ENCODE measurements around the gene KDM2B. TPM values are rescaled to one million over a fixed set of nuclear protein-coding genes. Genes with fewer than 3 reads are reported as not detected.

KDM2B gene
- total RNA-seq, 1 donor from 2014 or later: 236 TPM

DNA sequence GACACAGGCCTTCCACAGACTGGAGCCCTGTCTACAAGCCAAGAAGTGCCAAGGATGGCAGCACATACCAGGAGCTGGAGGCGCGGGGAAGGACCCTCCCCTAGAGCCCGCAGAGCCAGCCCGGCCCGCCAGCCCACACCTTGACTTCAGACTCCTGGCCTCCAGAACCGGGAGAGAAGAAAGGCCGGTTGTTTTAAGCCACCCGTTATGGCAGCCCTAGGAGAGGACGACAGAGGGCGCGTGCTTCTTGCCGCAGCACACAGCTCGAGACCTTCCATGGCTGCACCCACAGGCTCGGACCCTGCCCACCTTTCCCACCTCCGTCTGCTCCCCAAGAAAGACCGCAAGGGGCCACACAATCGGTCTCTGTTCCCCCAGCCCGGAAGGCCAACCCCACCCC, 127.2 kb downstream of the KDM2B start:
- ChIA-PET CTCF (interaction anchor here (1.1 kb wide), 1 partner anchor 10 kb away, joined by 3 read pairs; no protein-coding TSS in a partner anchor), POLR2A (no interaction called here)
- Mint-ChIP-seq H3K27me3 (no peaks in the 10 kb centered on the region), H3K4me3 (no peak overlapping the region), H3K36me3 (ENCODE audit: low read depth) (peaks cover 60% of the 10 kb centered on the region), H3K9me3 (no peaks in the 10 kb centered on the region), H3K4me1 (peaks cover 69% of the 10 kb centered on the region), H3K27ac (no peak overlapping the region)
- DNase-seq: no peak
- TF ChIP-seq, protein P1, sequence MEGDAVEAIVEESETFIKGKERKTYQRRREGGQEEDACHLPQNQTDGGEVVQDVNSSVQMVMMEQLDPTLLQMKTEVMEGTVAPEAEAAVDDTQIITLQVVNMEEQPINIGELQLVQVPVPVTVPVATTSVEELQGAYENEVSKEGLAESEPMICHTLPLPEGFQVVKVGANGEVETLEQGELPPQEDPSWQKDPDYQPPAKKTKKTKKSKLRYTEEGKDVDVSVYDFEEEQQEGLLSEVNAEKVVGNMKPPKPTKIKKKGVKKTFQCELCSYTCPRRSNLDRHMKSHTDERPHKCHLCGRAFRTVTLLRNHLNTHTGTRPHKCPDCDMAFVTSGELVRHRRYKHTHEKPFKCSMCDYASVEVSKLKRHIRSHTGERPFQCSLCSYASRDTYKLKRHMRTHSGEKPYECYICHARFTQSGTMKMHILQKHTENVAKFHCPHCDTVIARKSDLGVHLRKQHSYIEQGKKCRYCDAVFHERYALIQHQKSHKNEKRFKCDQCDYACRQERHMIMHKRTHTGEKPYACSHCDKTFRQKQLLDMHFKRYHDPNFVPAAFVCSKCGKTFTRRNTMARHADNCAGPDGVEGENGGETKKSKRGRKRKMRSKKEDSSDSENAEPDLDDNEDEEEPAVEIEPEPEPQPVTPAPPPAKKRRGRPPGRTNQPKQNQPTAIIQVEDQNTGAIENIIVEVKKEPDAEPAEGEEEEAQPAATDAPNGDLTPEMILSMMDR (IDR thresholded peaks at IDR 0.05): no peak
- intact Hi-C loops (cut with micrococcal nuclease): no loop called here
- ATAC-seq (ENCODE audit: low read depth): no peak

GRCh38 chr12:121452985-121453360, 127.8 kb downstream of the KDM2B start:
- no peaks in the 10 kb centered on the region for H3K9me3 Mint-ChIP-seq
- intact Hi-C loops (cut with micrococcal nuclease): no loop called here
- no peak overlapping the region for H3K27ac Mint-ChIP-seq
- DNase-seq (no peak), ATAC-seq (ENCODE audit: low read depth) (no peak)
- TF ChIP-seq, protein P1 (IDR thresholded peaks at IDR 0.05): no peak
- no peaks in the 10 kb centered on the region for H3K27me3 Mint-ChIP-seq
- ChIA-PET CTCF (no interaction called here), POLR2A (no interaction called here)
- peaks cover 72% of the 10 kb centered on the region for H3K4me1 Mint-ChIP-seq
- peaks cover 62% of the 10 kb centered on the region for H3K36me3 Mint-ChIP-seq (ENCODE audit: low read depth)
- no peak overlapping the region for H3K4me3 Mint-ChIP-seq

GRCh38 chr12:121452340-121452984, 128.4 kb downstream of the KDM2B start:
- Mint-ChIP-seq H3K4me3 (no peak overlapping the region), H3K36me3 (ENCODE audit: low read depth) (peaks cover 57% of the 10 kb centered on the region), H3K27me3 (no peaks in the 10 kb centered on the region), H3K4me1 (peaks cover 71% of the 10 kb centered on the region), H3K9me3 (no peaks in the 10 kb centered on the region), H3K27ac (no peak overlapping the region)
- POLR2A ChIA-PET: interaction anchor here (1.0 kb wide), 1 partner anchor 13 kb away, joined by 3 read pairs; no protein-coding TSS in a partner anchor
- CTCF ChIA-PET: interaction anchor here (1.3 kb wide), 1 partner anchor 9 kb away, joined by 4 read pairs; no protein-coding TSS in a partner anchor
- TF ChIP-seq, protein P1 (IDR thresholded peaks at IDR 0.05): no peak
- intact Hi-C loops (cut with micrococcal nuclease): no loop called here
- no peak for DNase-seq
- no peak for ATAC-seq (ENCODE audit: low read depth)

- H3K36me3 Mint-ChIP-seq (ENCODE audit: low read depth): peaks cover 60% of the 10 kb centered on the region
- H3K4me1 Mint-ChIP-seq: peaks cover 67% of the 10 kb centered on the region
- no peaks in the 10 kb centered on the region for H3K27me3 Mint-ChIP-seq
- no peaks in the 10 kb centered on the region for H3K9me3 Mint-ChIP-seq
- peak overlapping the region; percentile 73 for H3K27ac Mint-ChIP-seq
- CTCF ChIA-PET: interaction anchor here (1.3 kb wide), 1 partner anchor 9 kb away, joined by 4 read pairs; no protein-coding TSS in a partner anchor
- DNase-seq: no peak
- peak; percentile 57 for ATAC-seq (ENCODE audit: low read depth)
- POLR2A ChIA-PET: interaction anchor here (1.0 kb wide), 1 partner anchor 13 kb away, joined by 3 read pairs; no protein-coding TSS in a partner anchor
- peak overlapping the region; percentile 28 for H3K4me3 Mint-ChIP-seq
- TF ChIP-seq, protein P1 (IDR thresholded peaks at IDR 0.05): no peak
- intact Hi-C loops (cut with micrococcal nuclease): no loop called here
Measured at GRCh38 chr12:121451961-121452339, 128.9 kb downstream of the KDM2B start.

- DNase-seq: no peak
- peaks cover 46% of the 10 kb centered on the region for H3K4me1 Mint-ChIP-seq
- ATAC-seq (ENCODE audit: low read depth): no peak
- H3K9me3 Mint-ChIP-seq: no peaks in the 10 kb centered on the region
- intact Hi-C loops (cut with micrococcal nuclease): no loop called here
- TF ChIP-seq, protein P1 (IDR thresholded peaks at IDR 0.05): no peak
- POLR2A ChIA-PET: interaction anchor here (0.7 kb wide), 1 partner anchor 13 kb away, joined by 4 read pairs; no protein-coding TSS in a partner anchor
- no peak overlapping the region for H3K4me3 Mint-ChIP-seq
- H3K27ac Mint-ChIP-seq: peak overlapping the region; percentile 1
- CTCF ChIA-PET: interaction anchor here (1.0 to 1.1 kb wide), 2 partner anchors 10 to 30 kb away, joined by 3 to 4 read pairs; no protein-coding TSS in a partner anchor
- H3K27me3 Mint-ChIP-seq: no peaks in the 10 kb centered on the region
- peaks cover 67% of the 10 kb centered on the region for H3K36me3 Mint-ChIP-seq (ENCODE audit: low read depth)
Measured at GRCh38 chr12:121448771-121449315, 132.0 kb downstream of the KDM2B start.

Measured in activated B cell treated with CpG ODN at 0.5 μM for 24 hours (primary cell).